Endothelial cell of umbilical vein (primary cell): ENCODE results near the gene OARD1.

Source experiments
- CTCF ChIP-seq, 2 donors: IDR thresholded peaks; 1 replicate in 1 of 2; 2 replicates in 1 of 2; pipeline ENCODE4 v1.5.1; 2011; ENCODE audit warnings: low read length in 2 of 2, mild to moderate bottlenecking in 2 of 2, moderate library complexity in 2 of 2, control low read depth in 1 of 2, inconsistent platforms in 1 of 2, low read depth in 1 of 2; ENCODE audit not compliant: insufficient read depth in 1 of 2; ENCODE audit errors: extremely low read depth in 1 of 2
- JUN ChIP-seq: IDR thresholded peaks from 2 replicates; pipeline ENCODE4 v1.6.1; 2011; ENCODE audit warnings: borderline replicate concordance, low read depth; ENCODE audit not compliant: insufficient read length, insufficient read depth
- MAX ChIP-seq: IDR thresholded peaks from 2 replicates; pipeline ENCODE4 v1.6.1; 2011; ENCODE audit not compliant: insufficient read depth, insufficient read length

DNA sequence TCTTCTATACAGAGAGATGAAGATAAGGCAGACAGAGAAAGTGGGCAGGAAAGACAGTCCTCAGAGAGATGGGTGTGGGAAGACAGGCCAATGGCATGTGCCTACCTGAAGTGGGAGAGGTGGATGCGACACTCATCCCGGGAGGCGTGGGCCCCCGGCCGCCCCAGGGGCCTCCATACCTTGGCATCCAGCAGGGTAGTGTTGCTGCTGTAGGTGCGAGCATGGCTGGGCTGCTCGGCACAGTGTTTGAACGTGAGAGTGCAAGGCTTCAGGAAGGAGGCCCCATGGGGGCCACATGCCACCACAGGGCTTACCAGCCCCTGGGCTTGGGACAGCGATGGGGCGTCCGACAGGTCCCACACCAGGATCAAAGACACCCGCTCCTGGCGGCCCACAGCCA lies 38.4 kb downstream of the OARD1 start:
- no peak for TF ChIP-seq CTCF (IDR thresholded peaks at IDR 0.05; ENCODE audit: extremely low read depth in 1 of 2, insufficient read depth in 1 of 2, low read depth in 1 of 2, low read length in 2 of 2)
- TF ChIP-seq JUN, result no peak
- no peak for TF ChIP-seq MAX
